HG02759 (cell line): ENCODE measurements around the gene ISLR2.

Experiments used
- ATAC-seq: cut with Tn5 transposase; IDR thresholded peaks from one replicate; pipeline ENCODE4 v1.9.1; 2021; ENCODE audit warnings: mild to moderate bottlenecking, moderate library complexity; ENCODE audit not compliant: unreplicated experiment

Gene ISLR2

GRCh38 chr15:74128785-74129585, 1.4 kb upstream of the ISLR2 start:
- ATAC-seq = no peak

- no peak for ATAC-seq
These were observed 716 bp upstream of the ISLR2 start for GRCh38 chr15:74129586-74130154.

GRCh38 chr15:74130849-74131627, 652 bp downstream of the ISLR2 start:
- ATAC-seq = no peak

- ATAC-seq = no peak
These were observed 1.4 kb downstream of the ISLR2 start for GRCh38 chr15:74131628-74132413.

- no peak for ATAC-seq
These were observed 2.6 kb downstream of the ISLR2 start for GRCh38 chr15:74132681-74133651.

GRCh38 chr15:74133694-74134386, 3.5 kb downstream of the ISLR2 start:
- ATAC-seq = no peak

- no peak for ATAC-seq
These were observed 4.1 kb downstream of the ISLR2 start for GRCh38 chr15:74134387-74135027.

GRCh38 chr15:74135041-74135565, 4.7 kb downstream of the ISLR2 start:
- no peak for ATAC-seq

- no peak for ATAC-seq
These were observed 6.1 kb downstream of the ISLR2 start for GRCh38 chr15:74136540-74136813.

GRCh38 chr15:74136814-74137536, 6.6 kb downstream of the ISLR2 start:
- no peak for ATAC-seq

- no peak for ATAC-seq
These were observed 7.1 kb downstream of the ISLR2 start for GRCh38 chr15:74137537-74137894.

GRCh38 chr15:74138642-74139041, 8.3 kb downstream of the ISLR2 start:
- no peak for ATAC-seq

GRCh38 chr15:74141591-74141990, 11.2 kb downstream of the ISLR2 start:
- no peak for ATAC-seq

GRCh38 chr15:74144153-74144775, 13.9 kb downstream of the ISLR2 start:
- ATAC-seq = no peak

GRCh38 chr15:74146277-74146800, 16.0 kb downstream of the ISLR2 start:
- ATAC-seq = no peak

- no peak for ATAC-seq
These were observed 16.7 kb downstream of the ISLR2 start for GRCh38 chr15:74147051-74147450.

- ATAC-seq = no peak
These were observed 25.5 kb downstream of the ISLR2 start for GRCh38 chr15:74155766-74156417.
